ENCODE data around the gene ABCA4.

- TF ChIP-seq POU5F1 (IDR thresholded peaks at IDR 0.05; ENCODE audit: low read depth, low read length) (no peak), POLR2AphosphoS5 (IDR thresholded peaks at IDR 0.05; ENCODE audit: low read depth, low read length) (no peak), ZNF274 (IDR thresholded peaks at IDR 0.05; ENCODE audit: borderline replicate concordance, extremely low read depth, low read length) (no peak), POLR2A (IDR thresholded peaks at IDR 0.05; ENCODE audit: control extremely low read depth in 1 of 2, low read depth in 2 of 2, low read length in 2 of 2) (no peak), EZH2 (IDR thresholded peaks at IDR 0.05; ENCODE audit: low read depth, low read length, severe bottlenecking) (no peak), CHD2 (IDR thresholded peaks at IDR 0.05; ENCODE audit: low read length) (no peak)
- TF ChIP-seq, protein P1, sequence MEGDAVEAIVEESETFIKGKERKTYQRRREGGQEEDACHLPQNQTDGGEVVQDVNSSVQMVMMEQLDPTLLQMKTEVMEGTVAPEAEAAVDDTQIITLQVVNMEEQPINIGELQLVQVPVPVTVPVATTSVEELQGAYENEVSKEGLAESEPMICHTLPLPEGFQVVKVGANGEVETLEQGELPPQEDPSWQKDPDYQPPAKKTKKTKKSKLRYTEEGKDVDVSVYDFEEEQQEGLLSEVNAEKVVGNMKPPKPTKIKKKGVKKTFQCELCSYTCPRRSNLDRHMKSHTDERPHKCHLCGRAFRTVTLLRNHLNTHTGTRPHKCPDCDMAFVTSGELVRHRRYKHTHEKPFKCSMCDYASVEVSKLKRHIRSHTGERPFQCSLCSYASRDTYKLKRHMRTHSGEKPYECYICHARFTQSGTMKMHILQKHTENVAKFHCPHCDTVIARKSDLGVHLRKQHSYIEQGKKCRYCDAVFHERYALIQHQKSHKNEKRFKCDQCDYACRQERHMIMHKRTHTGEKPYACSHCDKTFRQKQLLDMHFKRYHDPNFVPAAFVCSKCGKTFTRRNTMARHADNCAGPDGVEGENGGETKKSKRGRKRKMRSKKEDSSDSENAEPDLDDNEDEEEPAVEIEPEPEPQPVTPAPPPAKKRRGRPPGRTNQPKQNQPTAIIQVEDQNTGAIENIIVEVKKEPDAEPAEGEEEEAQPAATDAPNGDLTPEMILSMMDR (IDR thresholded peaks at IDR 0.05; ENCODE audit: control extremely low read depth in 1 of 3, insufficient read depth in 1 of 3, low read depth in 1 of 3, low read length in 3 of 3), result no peak
Measured at GRCh38 chr1:94011709-94012595, 109.0 kb downstream of the ABCA4 start.
